Ascending aorta (tissue), 2 donors: ENCODE measurements around the gene PTPRC. TPM values are rescaled to one million over a fixed set of nuclear protein-coding genes. Genes with fewer than 3 reads are reported as not detected.

ENCODE experiments used
- DNase-seq, 2 donors: peaks; one replicate each; pipeline ENCODE4 v3.0.0-alpha.2; 2019; ENCODE audit warnings: low spot score in 2 of 2
- H3K27ac ChIP-seq, 2 donors: fragments of 200-600 bp; sonication (generic); one replicate each; pipeline ENCODE4 v1.5.1; 2016 to 2017; ENCODE audit warnings: mild to moderate bottlenecking in 1 of 2
- H3K27me3 ChIP-seq: fragments of 200-600 bp; sonication (generic); one replicate; pipeline ENCODE4 v1.5.1; 2017
- H3K36me3 ChIP-seq, 2 donors: fragments of 200-600 bp; sonication (generic); one replicate each; pipeline ENCODE4 v1.5.1; 2016
- H3K4me1 ChIP-seq, 2 donors: fragments of 200-600 bp; sonication (generic); one replicate each; pipeline ENCODE4 v1.5.1; 2016 to 2017; ENCODE audit warnings: mild to moderate bottlenecking in 1 of 2
- H3K4me3 ChIP-seq, 2 donors: fragments of 200-600 bp; sonication (generic); one replicate each; pipeline ENCODE4 v1.5.1; 2016 to 2017; ENCODE audit warnings: mild to moderate bottlenecking in 1 of 2
- H3K9me3 ChIP-seq, 2 donors: fragments of 200-600 bp; sonication (generic); one replicate each; pipeline ENCODE4 v1.5.1; 2016
- CTCF ChIP-seq, 3 experiments: fragments of 200-600 bp in 2 of 3; fragments of 450-650 bp in 1 of 3; sonication (generic) in 2 of 3; IDR thresholded peaks; one replicate each; pipeline ENCODE4 v1.5.1; 2016 to 2019; ENCODE audit warnings: antibody characterized with exemption in 3 of 3, mild to moderate bottlenecking in 1 of 3, moderate library complexity in 1 of 3
- intact Hi-C: fragments of 100-400 bp; cut with DNase I; formaldehyde crosslinking; loops from one replicate; pipeline ENCODE4 v1.15.1; 2023
- total RNA-seq: library from RNA; depleted of rRNA; stranded (reverse); fragments of >200 nt; gene quantifications from one replicate; pipeline ENCODE4 v1.1.0, GENCODE V29; 2016

PTPRC gene
- total RNA-seq, 1 donor from 2014 or later = 21.3 TPM

- TF ChIP-seq CTCF (IDR thresholded peaks at IDR 0.05) = no peak
- DNase-seq = no peak
- no peaks in the 10 kb centered on the region for H3K27me3 ChIP-seq
- intact Hi-C loops = no loop called here
- H3K27ac ChIP-seq = no peak overlapping the region
- no peaks in the 10 kb centered on the region for H3K9me3 ChIP-seq
- no peaks in the 10 kb centered on the region for H3K4me1 ChIP-seq
- no peak overlapping the region for H3K4me3 ChIP-seq
- H3K36me3 ChIP-seq = no peaks in the 10 kb centered on the region
Observed at GRCh38 chr1:198700016-198700392, 61.2 kb downstream of the PTPRC start.

DNA sequence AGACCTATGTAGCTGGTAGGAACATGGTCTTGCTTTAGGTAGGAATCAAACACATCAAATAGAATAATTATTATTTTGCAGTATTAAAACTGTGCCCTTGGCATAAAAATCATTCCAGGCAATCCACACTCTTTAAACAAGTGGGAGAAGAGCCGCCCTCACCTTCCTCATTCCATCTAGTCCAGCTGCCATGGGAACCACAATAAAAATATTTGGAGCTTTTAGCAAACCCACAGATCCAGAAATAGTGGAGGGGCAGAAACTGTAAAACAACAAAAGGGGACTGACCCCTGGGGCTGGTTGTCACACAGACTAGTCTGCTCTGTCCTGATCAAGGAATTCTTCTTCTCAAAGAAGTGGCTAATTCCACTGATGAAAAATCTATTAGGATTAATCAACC lies 61.6 kb downstream of the PTPRC start:
- intact Hi-C loops = no loop called here
- DNase-seq = no peak
- Histone ChIP-seq H3K27me3 (no peaks in the 10 kb centered on the region), H3K4me3 (no peak overlapping the region), H3K4me1 (no peaks in the 10 kb centered on the region), H3K27ac (no peak overlapping the region), H3K9me3 (no peaks in the 10 kb centered on the region), H3K36me3 (no peaks in the 10 kb centered on the region)
- no peak for TF ChIP-seq CTCF (IDR thresholded peaks at IDR 0.05)

GRCh38 chr1:198701250-198701649 lies 62.4 kb downstream of the PTPRC start:
- Histone ChIP-seq H3K9me3 (no peaks in the 10 kb centered on the region), H3K27me3 (no peaks in the 10 kb centered on the region), H3K4me1 (no peaks in the 10 kb centered on the region), H3K27ac (no peak overlapping the region), H3K36me3 (no peaks in the 10 kb centered on the region), H3K4me3 (no peak overlapping the region)
- TF ChIP-seq CTCF (IDR thresholded peaks at IDR 0.05) = no peak
- intact Hi-C loops = no loop called here
- DNase-seq = no peak

GRCh38 chr1:198701766-198702539 lies 63.1 kb downstream of the PTPRC start:
- intact Hi-C loops = no loop called here
- Histone ChIP-seq H3K27me3 (no peaks in the 10 kb centered on the region), H3K36me3 (no peaks in the 10 kb centered on the region), H3K9me3 (no peaks in the 10 kb centered on the region), H3K4me3 (no peak overlapping the region), H3K4me1 (no peaks in the 10 kb centered on the region), H3K27ac (no peak overlapping the region)
- DNase-seq = no peak
- no peak for TF ChIP-seq CTCF (IDR thresholded peaks at IDR 0.05)

GRCh38 chr1:198708761-198709525 lies 70.1 kb downstream of the PTPRC start:
- no peak for TF ChIP-seq CTCF (IDR thresholded peaks at IDR 0.05)
- DNase-seq = no peak
- Histone ChIP-seq H3K4me3 (no peak overlapping the region), H3K27me3 (no peaks in the 10 kb centered on the region), H3K9me3 (no peaks in the 10 kb centered on the region), H3K36me3 (no peaks in the 10 kb centered on the region), H3K27ac (no peak overlapping the region), H3K4me1 (no peaks in the 10 kb centered on the region)
- intact Hi-C loops = no loop called here
